ENCODE results near the gene SREBF1. TPM values are rescaled to one million over a fixed set of nuclear protein-coding genes. Genes with fewer than 3 reads are reported as not detected.
A peak's percentile ranks its signal among the peaks of the same experiment; 100 is the strongest.

SREBF1 gene
- total and polyA plus RNA-seq, 2 experiments from 2014 or later, result 39.6 to 85.3 TPM

GRCh38 chr17:17870247-17870646 lies 33.5 kb upstream of the SREBF1 start:
- Mint-ChIP-seq H3K27me3 (ENCODE audit: insufficient read depth, low read depth, poor library complexity) (peaks cover 17% of the 10 kb centered on the region), H3K36me3 (ENCODE audit: low read depth) (no peaks in the 10 kb centered on the region), H3K27ac (no peak overlapping the region), H3K4me1 (peaks cover 46% of the 10 kb centered on the region), H3K9me3 (no peaks in the 10 kb centered on the region), H3K4me3 (no peak overlapping the region)
- Histone ChIP-seq H3K36me3 (ENCODE audit: insufficient read depth) (no peaks in the 10 kb centered on the region), H3K27me3 (ENCODE audit: insufficient read depth) (0 out of 2 replicates have a peak, but pooled peaks cover 3% of the 10 kb centered on the region), H3K4me1 (ENCODE audit: insufficient read depth) (peaks cover 20% of the 10 kb centered on the region), H3K79me2 (replicated peaks; ENCODE audit: insufficient read depth) (no peaks in the 10 kb centered on the region), H3K27ac (ENCODE audit: low read depth) (no peak overlapping the region), H3F3A (replicated peaks; ENCODE audit: low read depth) (peaks cover 14% of the 10 kb centered on the region), H3K9me2 (ENCODE audit: insufficient read depth) (no peaks in the 10 kb centered on the region), H2AFZ (no peak overlapping the region), H3K4me3 (no peak overlapping the region), H3K4me2 (peak overlapping the region; percentile 66; the same call in 1 of the 2 replicates), H4K20me1 (replicated peaks; ENCODE audit: insufficient read depth) (no peaks in the 10 kb centered on the region; the same call in 1 of the 2 replicates)
- DNase-seq (ENCODE audit: low spot score) (peak; percentile 36), ATAC-seq (peak; percentile 23)
- TF ChIP-seq CTCF (conservative IDR thresholded peaks at IDR 0.05; ENCODE audit: low read depth in 2 of 2) (peak; percentile 39 to 61; a peak in 3 of 4 replicates), JUNB (IDR thresholded peaks at IDR 0.05; ENCODE audit: unreplicated experiment) (no peak)

GRCh38 chr17:17868641-17869522 lies 32.1 kb upstream of the SREBF1 start:
- H3K27ac Mint-ChIP-seq, result 0 out of 2 replicates have a peak overlapping the region, but pooled peaks have one; percentile 11
- Histone ChIP-seq H3K4me3 (peak overlapping the region; percentile 31; the same call in 1 of the 2 replicates), H3K9me2 (ENCODE audit: insufficient read depth) (no peaks in the 10 kb centered on the region), H3F3A (replicated peaks; ENCODE audit: low read depth) (peaks cover 14% of the 10 kb centered on the region), H3K36me3 (ENCODE audit: insufficient read depth) (no peaks in the 10 kb centered on the region), H3K4me2 (peak overlapping the region; percentile 66), H3K27ac (ENCODE audit: low read depth) (peak overlapping the region; percentile 80), H3K27me3 (ENCODE audit: insufficient read depth) (0 out of 2 replicates have a peak, but pooled peaks cover 3% of the 10 kb centered on the region), H3K4me1 (ENCODE audit: insufficient read depth) (peaks cover 20% of the 10 kb centered on the region), H4K20me1 (replicated peaks; ENCODE audit: insufficient read depth) (no peaks in the 10 kb centered on the region; the same call in 1 of the 2 replicates), H2AFZ (no peak overlapping the region), H3K79me2 (replicated peaks; ENCODE audit: insufficient read depth) (no peaks in the 10 kb centered on the region)
- peaks cover 17% of the 10 kb centered on the region for H3K27me3 Mint-ChIP-seq (ENCODE audit: insufficient read depth, low read depth, poor library complexity)
- peak; percentile 84 for ATAC-seq
- no peaks in the 10 kb centered on the region for H3K36me3 Mint-ChIP-seq (ENCODE audit: low read depth)
- H3K9me3 Mint-ChIP-seq, result no peaks in the 10 kb centered on the region
- peak; percentile 58 for DNase-seq (ENCODE audit: low spot score)
- peak overlapping the region; percentile 55 for H3K4me3 Mint-ChIP-seq
- H3K4me1 Mint-ChIP-seq, result peaks cover 46% of the 10 kb centered on the region
- no peak for TF ChIP-seq ZNF114 (CRISPR knock-in tag; IDR thresholded peaks at IDR 0.05)
- TF ChIP-seq ZNF331 (CRISPR knock-in tag; IDR thresholded peaks at IDR 0.05; ENCODE audit: low read depth), result no peak
- no peak for TF ChIP-seq ZNF462 (CRISPR knock-in tag; IDR thresholded peaks at IDR 0.05)
- no peak for TF ChIP-seq CTCF (conservative IDR thresholded peaks at IDR 0.05; ENCODE audit: low read depth in 2 of 2)
- TF ChIP-seq EZH2 (IDR thresholded peaks at IDR 0.05; ENCODE audit: low read depth, unreplicated experiment), result no peak
- no peak for TF ChIP-seq CREB1 (CRISPR knock-in tag; IDR thresholded peaks at IDR 0.05; ENCODE audit: low read depth)
